Measurements from ENCODE around the gene ST3GAL3. TPM values are rescaled to one million over a fixed set of nuclear protein-coding genes. Genes with fewer than 3 reads are reported as not detected.

ST3GAL3 gene
- total RNA-seq, 1 donor from 2014 or later, result 18.7 TPM

DNA sequence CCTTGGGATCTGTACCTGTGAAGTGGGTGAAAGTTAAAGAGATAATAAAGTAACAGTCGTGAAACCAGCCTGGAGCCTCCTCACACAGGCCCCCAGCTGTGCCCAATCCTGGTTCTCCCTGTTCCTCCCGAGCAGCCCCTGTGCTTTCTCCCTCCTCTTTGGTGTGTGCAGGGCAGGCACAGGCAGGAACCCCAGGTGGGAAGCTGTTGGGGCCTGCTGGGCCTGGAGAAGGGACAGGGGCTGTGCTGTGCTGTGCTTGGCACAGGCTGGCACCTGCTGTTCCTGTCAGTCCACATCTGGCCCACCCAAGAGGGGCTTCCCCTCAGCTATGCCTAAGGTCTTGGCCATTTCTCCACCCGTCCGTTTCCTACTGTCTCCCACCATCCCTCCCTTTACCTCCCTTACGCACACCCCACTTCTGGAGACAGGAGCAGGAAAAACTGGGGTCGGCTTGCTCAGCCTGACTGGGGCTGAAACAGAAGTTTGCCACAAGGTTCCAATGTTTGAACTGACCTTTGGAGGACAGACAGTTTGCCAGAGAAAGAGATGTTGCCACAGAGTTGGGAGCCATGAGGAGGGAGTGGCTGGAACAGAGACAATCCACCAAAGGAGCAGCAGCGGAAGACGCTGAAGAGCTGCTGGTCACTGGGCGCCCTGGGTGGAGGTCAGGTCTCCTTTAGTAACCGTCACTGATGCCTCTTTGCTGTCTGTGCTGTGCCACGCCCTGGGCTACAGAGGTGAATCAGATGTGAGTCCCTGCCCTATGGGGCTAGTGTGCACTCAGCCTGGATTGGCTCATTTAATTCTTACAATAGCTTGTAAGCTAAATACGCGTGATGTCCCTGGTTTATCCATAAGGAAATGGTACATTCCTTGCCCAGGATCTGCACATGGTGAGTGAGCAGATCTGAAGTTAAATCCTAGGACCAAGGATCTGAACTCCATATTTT lies 207.5 kb downstream of the ST3GAL3 start:
- no peaks in the 10 kb centered on the region for H3K27me3 ChIP-seq
- no peaks in the 10 kb centered on the region for H3K9me3 ChIP-seq
- no peak overlapping the region for H3K27ac ChIP-seq
- intact Hi-C loops (cut with DNase I), result no loop called here
- H3K4me1 ChIP-seq, result peaks cover 35% of the 10 kb centered on the region
- no peak overlapping the region for H3K4me3 ChIP-seq
- TF ChIP-seq, protein P1, sequence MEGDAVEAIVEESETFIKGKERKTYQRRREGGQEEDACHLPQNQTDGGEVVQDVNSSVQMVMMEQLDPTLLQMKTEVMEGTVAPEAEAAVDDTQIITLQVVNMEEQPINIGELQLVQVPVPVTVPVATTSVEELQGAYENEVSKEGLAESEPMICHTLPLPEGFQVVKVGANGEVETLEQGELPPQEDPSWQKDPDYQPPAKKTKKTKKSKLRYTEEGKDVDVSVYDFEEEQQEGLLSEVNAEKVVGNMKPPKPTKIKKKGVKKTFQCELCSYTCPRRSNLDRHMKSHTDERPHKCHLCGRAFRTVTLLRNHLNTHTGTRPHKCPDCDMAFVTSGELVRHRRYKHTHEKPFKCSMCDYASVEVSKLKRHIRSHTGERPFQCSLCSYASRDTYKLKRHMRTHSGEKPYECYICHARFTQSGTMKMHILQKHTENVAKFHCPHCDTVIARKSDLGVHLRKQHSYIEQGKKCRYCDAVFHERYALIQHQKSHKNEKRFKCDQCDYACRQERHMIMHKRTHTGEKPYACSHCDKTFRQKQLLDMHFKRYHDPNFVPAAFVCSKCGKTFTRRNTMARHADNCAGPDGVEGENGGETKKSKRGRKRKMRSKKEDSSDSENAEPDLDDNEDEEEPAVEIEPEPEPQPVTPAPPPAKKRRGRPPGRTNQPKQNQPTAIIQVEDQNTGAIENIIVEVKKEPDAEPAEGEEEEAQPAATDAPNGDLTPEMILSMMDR (IDR thresholded peaks at IDR 0.05), result no peak
- TF ChIP-seq POLR2A (IDR thresholded peaks at IDR 0.05) (no peak), POLR2AphosphoS5 (IDR thresholded peaks at IDR 0.05; ENCODE audit: insufficient read depth in 1 of 2, low read depth in 1 of 2) (no peak)
- no peaks in the 10 kb centered on the region for H3K36me3 ChIP-seq
- no peak for DNase-seq (ENCODE audit: extremely low spot score in 2 of 2)

DNA sequence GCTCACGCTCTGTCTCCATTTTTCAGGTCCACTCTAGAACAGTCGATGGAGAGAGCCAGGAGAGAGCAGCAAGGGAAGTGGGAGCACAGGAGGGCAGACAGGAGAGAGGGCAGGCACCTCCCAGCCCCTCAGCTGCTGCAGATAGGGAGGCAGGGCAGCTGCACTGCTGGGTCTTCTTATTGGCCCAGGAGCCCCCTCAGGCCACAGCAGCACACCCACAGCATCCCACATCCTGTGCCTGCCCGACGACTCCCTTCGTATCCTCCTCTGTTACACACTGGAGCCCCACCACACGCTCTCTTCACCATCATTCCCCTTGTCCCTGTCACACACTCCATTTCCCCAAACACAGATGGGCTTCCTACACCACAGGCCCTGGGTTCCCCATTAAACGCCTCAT lies 212.6 kb downstream of the ST3GAL3 start:
- no peak overlapping the region for H3K27ac ChIP-seq
- no peaks in the 10 kb centered on the region for H3K9me3 ChIP-seq
- peaks cover under 1% of the 10 kb centered on the region for H3K4me1 ChIP-seq
- no peak for TF ChIP-seq POLR2AphosphoS5 (IDR thresholded peaks at IDR 0.05; ENCODE audit: insufficient read depth in 1 of 2, low read depth in 1 of 2)
- no peak for TF ChIP-seq POLR2A (IDR thresholded peaks at IDR 0.05)
- TF ChIP-seq, protein P1 (IDR thresholded peaks at IDR 0.05), result no peak
- H3K4me3 ChIP-seq, result no peak overlapping the region
- H3K36me3 ChIP-seq, result no peaks in the 10 kb centered on the region
- intact Hi-C loops (cut with DNase I), result no loop called here
- DNase-seq (ENCODE audit: extremely low spot score in 2 of 2), result no peak
- no peaks in the 10 kb centered on the region for H3K27me3 ChIP-seq

DNA sequence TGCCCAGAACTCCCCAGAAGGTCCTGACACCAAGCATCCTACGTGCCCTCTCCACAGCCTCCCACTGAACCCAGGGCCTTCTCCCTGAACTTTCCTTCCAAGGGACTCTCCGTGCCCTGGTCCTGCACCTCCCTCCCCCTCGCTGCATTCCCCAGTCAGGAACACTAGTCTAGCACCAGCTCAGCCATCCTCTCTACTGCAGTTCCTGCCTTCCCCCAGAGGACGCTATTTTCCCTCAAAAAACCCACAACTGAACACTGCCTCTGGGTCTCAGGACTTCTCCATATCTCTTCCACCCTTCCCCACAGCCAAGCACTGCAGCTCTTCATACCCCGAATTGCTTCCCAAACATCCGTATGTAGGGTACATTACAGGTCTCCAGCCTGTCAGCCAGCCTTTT lies 213.7 kb downstream of the ST3GAL3 start:
- intact Hi-C loops (cut with DNase I), result no loop called here
- DNase-seq (ENCODE audit: extremely low spot score in 2 of 2), result no peak
- H3K27me3 ChIP-seq, result no peaks in the 10 kb centered on the region
- H3K4me3 ChIP-seq, result no peak overlapping the region
- no peak for TF ChIP-seq POLR2AphosphoS5 (IDR thresholded peaks at IDR 0.05; ENCODE audit: insufficient read depth in 1 of 2, low read depth in 1 of 2)
- H3K36me3 ChIP-seq, result no peaks in the 10 kb centered on the region
- H3K27ac ChIP-seq, result no peak overlapping the region
- no peaks in the 10 kb centered on the region for H3K9me3 ChIP-seq
- H3K4me1 ChIP-seq, result no peaks in the 10 kb centered on the region

DNA sequence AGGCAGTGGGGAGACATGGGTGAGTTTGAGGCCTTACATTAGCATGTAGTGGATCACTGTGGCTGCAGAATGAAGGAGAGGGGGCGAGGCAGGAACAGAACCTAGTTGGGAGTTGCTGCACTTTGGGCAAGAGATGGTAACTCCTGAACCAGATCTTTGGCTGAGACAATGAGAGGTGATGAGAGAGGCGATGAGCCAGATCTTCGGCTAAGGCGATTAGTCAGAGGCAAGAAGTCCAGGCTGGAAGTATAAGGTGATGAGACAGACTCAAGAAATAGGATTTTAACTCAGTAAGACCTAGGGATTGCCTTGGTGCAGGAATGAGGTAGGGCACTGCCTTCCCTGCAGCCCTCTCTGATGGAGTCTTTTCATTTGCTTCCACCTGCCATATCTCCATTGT lies 217.2 kb downstream of the ST3GAL3 start:
- DNase-seq (ENCODE audit: extremely low spot score in 2 of 2), result no peak
- intact Hi-C loops (cut with DNase I), result no loop called here
- TF ChIP-seq, protein P1 (IDR thresholded peaks at IDR 0.05), result no peak
- TF ChIP-seq POLR2A (IDR thresholded peaks at IDR 0.05), result no peak
- no peak for TF ChIP-seq POLR2AphosphoS5 (IDR thresholded peaks at IDR 0.05; ENCODE audit: insufficient read depth in 1 of 2, low read depth in 1 of 2)
- no peak overlapping the region for H3K27ac ChIP-seq
- H3K4me1 ChIP-seq, result no peaks in the 10 kb centered on the region
- H3K9me3 ChIP-seq, result no peaks in the 10 kb centered on the region
- H3K36me3 ChIP-seq, result no peaks in the 10 kb centered on the region
- H3K27me3 ChIP-seq, result no peaks in the 10 kb centered on the region
- no peak overlapping the region for H3K4me3 ChIP-seq

DNA sequence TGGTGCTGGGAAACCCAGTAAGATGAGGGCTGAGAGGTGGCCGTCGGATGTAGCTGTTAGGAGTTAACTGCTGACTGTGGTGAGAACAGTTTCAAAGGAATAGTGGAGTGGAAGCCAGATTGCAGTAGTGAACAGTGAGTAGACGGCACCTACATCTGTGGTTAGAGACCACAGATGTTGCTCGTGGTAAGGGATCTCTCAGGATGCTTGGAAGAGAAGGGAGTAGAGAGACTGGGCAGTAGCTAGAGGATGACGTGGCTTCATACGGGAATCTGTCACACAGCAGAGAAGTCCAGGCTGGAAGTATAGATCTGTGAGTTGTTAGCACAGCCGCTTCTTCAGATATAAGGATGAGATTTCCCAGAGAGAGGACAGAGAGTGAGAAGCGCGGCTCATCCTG lies 218.5 kb downstream of the ST3GAL3 start:
- no peaks in the 10 kb centered on the region for H3K36me3 ChIP-seq

More for the DNA sequence above, 218.5 kb downstream of the ST3GAL3 start:
- intact Hi-C loops (cut with DNase I), result no loop called here
- Histone ChIP-seq H3K4me1 (peaks cover 7% of the 10 kb centered on the region), H3K27me3 (no peaks in the 10 kb centered on the region), H3K9me3 (no peaks in the 10 kb centered on the region), H3K4me3 (no peak overlapping the region), H3K27ac (no peak overlapping the region)
- no peak for DNase-seq (ENCODE audit: extremely low spot score in 2 of 2)
- TF ChIP-seq POLR2A (IDR thresholded peaks at IDR 0.05), result no peak
- TF ChIP-seq POLR2AphosphoS5 (IDR thresholded peaks at IDR 0.05; ENCODE audit: insufficient read depth in 1 of 2, low read depth in 1 of 2), result no peak
- TF ChIP-seq, protein P1 (IDR thresholded peaks at IDR 0.05), result no peak

All from vagina (tissue), 2 donors.